A549 (cell line): ENCODE measurements around the gene ICOSLG. TPM values are rescaled to one million over a fixed set of nuclear protein-coding genes. Genes with fewer than 3 reads are reported as not detected.
"Not testable (repeated sequence)": the region's sequence is repeated elsewhere in the genome, so short reads cannot be mapped to it uniquely, and the experiment has no call there.

Experiments
- ATAC-seq, 2 experiments: fragments of 200-7000 bp in 1 of 2; fragments of >200 bp in 1 of 2; cut with Nextera tagmentation in 1 of 2; cut with Tn5 transposase in 1 of 2; 3 replicates each; pipeline versions ENCODE4 v1.8.0 to v1.9.1; 2018 to 2020; ENCODE audit warnings: mild to moderate bottlenecking in 1 of 2, moderate library complexity in 1 of 2
- CTCF ChIA-PET: fragments of 300-600 bp; sonication (Branson Sonifier 250); formaldehyde crosslinking; extraction: SDS; loops from one replicate; lab custom pipeline; 2021; ENCODE audit warnings: antibody characterized with exemption, inconsistent platforms; lab: Yijun Ruan, JAX
- POLR2A ChIA-PET: fragments of 350-600 bp; formaldehyde crosslinking; extraction: SDS; loops from one replicate; lab custom pipeline; 2021; ENCODE audit warnings: antibody characterized with exemption, inconsistent platforms; lab: Yijun Ruan, JAX
- DNase-seq, 2 experiments: peaks; one replicate each; pipeline versions ENCODE4 v3.0.0 to v3.0.0-alpha.2; 2011 to 2016; ENCODE audit warnings: low read depth in 1 of 2, low spot score in 1 of 2
- FAIRE-seq: peaks from 2 replicates; lab custom pipeline; 2011; peaks lifted over from hg19 to GRCh38; lab: Jason Lieb, UNC
- H3K27ac ChIP-seq, 2 experiments: fragments of >200 bp; sonication (Bioruptor Twin); formaldehyde crosslinking; 3 replicates each; pipeline ENCODE4 v1.5.1; 2016 to 2017
- H3K4me1 ChIP-seq: fragments of >200 bp; sonication (Bioruptor Twin); formaldehyde crosslinking; 3 replicates; pipeline ENCODE4 v1.6.1; 2016
- H3K4me2 ChIP-seq: fragments of >200 bp; sonication (Bioruptor Twin); formaldehyde crosslinking; 3 replicates; pipeline ENCODE4 v1.6.1; 2016
- H3K4me3 ChIP-seq: fragments of >200 bp; sonication (Bioruptor Twin); formaldehyde crosslinking; 3 replicates; pipeline ENCODE4 v1.5.1; 2016
- H3K9me3 ChIP-seq: fragments of >200 bp; sonication (Bioruptor Twin); formaldehyde crosslinking; 3 replicates; pipeline ENCODE4 v1.6.1; 2016
- CBX2 ChIP-seq: fragments of 200-600 bp; sonication (generic); IDR thresholded peaks from 2 replicates; pipeline ENCODE4 v1.6.1; 2016; ENCODE audit warnings: low read depth, mild to moderate bottlenecking, borderline replicate concordance
- CBX8 ChIP-seq: fragments of 200-600 bp; sonication (generic); IDR thresholded peaks from 2 replicates; pipeline ENCODE4 v1.6.1; 2016
- CTCF ChIP-seq: fragments of >200 bp; sonication (Bioruptor Twin); formaldehyde crosslinking; IDR thresholded peaks from 3 replicates; pipeline ENCODE4 v1.5.1; 2016
- EHMT2 ChIP-seq: fragments of 200-600 bp; sonication (generic); IDR thresholded peaks from 2 replicates; pipeline ENCODE4 v1.6.1; 2016; ENCODE audit warnings: antibody characterized with exemption, low read depth, mild to moderate bottlenecking, moderate library complexity
- EP300 ChIP-seq, 2 experiments: fragments of >200 bp; sonication (Bioruptor Twin); formaldehyde crosslinking; IDR thresholded peaks; 2 replicates in 1 of 2; 3 replicates in 1 of 2; pipeline ENCODE4 v1.6.1; 2016 to 2017
- ESRRA ChIP-seq: fragments of 150-350 bp; IDR thresholded peaks from 2 replicates; pipeline ENCODE4 v1.6.1; 2014; ENCODE audit warnings: mild to moderate bottlenecking, low read length, borderline replicate concordance
- FOSB ChIP-seq: fragments of 250-450 bp; sonication (Bioruptor Pico); IDR thresholded peaks from 2 replicates; pipeline ENCODE4 v1.5.0; 2020; ENCODE audit warnings: mild to moderate bottlenecking, moderate library complexity
- HOXA7 ChIP-seq: fragments of 250-450 bp; sonication (Bioruptor Pico); IDR thresholded peaks from 2 replicates; pipeline ENCODE4 v1.5.0; 2020; ENCODE audit warnings: mild to moderate bottlenecking, moderate library complexity
- JUNB ChIP-seq: fragments of >200 bp; sonication (Bioruptor Twin); formaldehyde crosslinking; IDR thresholded peaks from 2 replicates; pipeline ENCODE4 v1.6.1; 2016
- KDM5A ChIP-seq: fragments of 200-600 bp; sonication (generic); IDR thresholded peaks from 2 replicates; pipeline ENCODE4 v1.6.1; 2016; ENCODE audit warnings: antibody characterized with exemption, mild to moderate bottlenecking
- MAZ ChIP-seq: fragments of 150-350 bp; IDR thresholded peaks from 2 replicates; pipeline ENCODE4 v1.6.1; 2014; ENCODE audit warnings: antibody characterized with exemption, low read depth, low read length, borderline replicate concordance
- MYC ChIP-seq: IDR thresholded peaks from 2 replicates; pipeline ENCODE4 v1.6.1; 2012; ENCODE audit warnings: mild to moderate bottlenecking, inconsistent platforms, low read length, improper control_type of control experiment, borderline replicate concordance
- PHF8 ChIP-seq: fragments of 200-600 bp; sonication (generic); IDR thresholded peaks from 2 replicates; pipeline ENCODE4 v1.6.1; 2016; ENCODE audit warnings: low read depth, mild to moderate bottlenecking, antibody characterized with exemption, moderate library complexity, borderline replicate concordance
- RAD21 ChIP-seq, 2 experiments: fragments of >200 bp in 1 of 2; sonication (Bioruptor Twin) in 1 of 2; formaldehyde crosslinking in 1 of 2; IDR thresholded peaks in 1 of 2; conservative IDR thresholded peaks in 1 of 2; 2 replicates in 1 of 2; 3 replicates in 1 of 2; pipeline ENCODE4 v1.6.1; 2012 to 2018; ENCODE audit warnings: inconsistent platforms in 1 of 2
- RARB ChIP-seq: fragments of 250-450 bp; sonication (Bioruptor Pico); IDR thresholded peaks from 2 replicates; pipeline ENCODE4 v1.8.0; 2021; ENCODE audit warnings: mild to moderate bottlenecking, moderate library complexity
- RCOR1 ChIP-seq: fragments of 150-350 bp; IDR thresholded peaks from 2 replicates; pipeline ENCODE4 v1.6.1; 2014; ENCODE audit warnings: antibody characterized with exemption, low read length, low read depth
- TFCP2L1 ChIP-seq: fragments of 250-450 bp; sonication (Bioruptor Pico); IDR thresholded peaks from 2 replicates; pipeline ENCODE4 v1.5.0; 2021; ENCODE audit warnings: mild to moderate bottlenecking
- USF2 ChIP-seq: fragments of 450-650 bp; IDR thresholded peaks from 2 replicates; pipeline ENCODE4 v1.6.1; 2014; ENCODE audit warnings: antibody characterized with exemption
- WGBS: methylation state at CpG from one replicate; pipeline ENCODE4 v1.1.6; 2017; ENCODE audit errors: missing lambda C conversion rate; 5-methylcytosine and 5-hydroxymethylcytosine counted together
- polyA plus RNA-seq, 4 experiments: library from polyadenylated mRNA; depleted of rRNA in 3 of 4; stranded (reverse); fragments of >200 nt; fragmentation: RNase III in 1 of 4; extraction: RNeasy Plus Mini Kit Qiagen cat#74134 plus additional on column Dnase treatment in 1 of 4; gene quantifications; 2 replicates in 3 of 4; 3 replicates in 1 of 4; pipeline ENCODE4 v1.2.3, GENCODE V29; 2011 to 2017

Gene ICOSLG
- polyA plus RNA-seq, 2 of the 4 experiments (the other 2 are of a cell fraction): 0.32 to 0.79 TPM

- TF ChIP-seq RAD21 (conservative IDR thresholded peaks at IDR 0.05 in 1 of 2, IDR thresholded peaks at IDR 0.05 in 1 of 2) (no peak), HOXA7 (CRISPR knock-in tag) (no peak), PHF8 (no peak)
- DNase-seq: no peak
- Histone ChIP-seq H3K27ac (no peak overlapping the region), H3K4me2 (no peak overlapping the region), H3K9me3 (no peaks in the 10 kb centered on the region), H3K4me1 (no peaks in the 10 kb centered on the region), H3K4me3 (no peak overlapping the region)
- ChIA-PET CTCF (no interaction called here), POLR2A (no interaction called here)
- 78% methylated on average over 11 of the region's 11 CpGs for WGBS
- ATAC-seq: no peak
- no peak for FAIRE-seq
These were observed 43.2 kb upstream of the ICOSLG start for GRCh38 chr21:44283948-44284347.

- H3K27ac ChIP-seq, POLR2A ChIA-PET, H3K4me2 ChIP-seq, H3K9me3 ChIP-seq, ATAC-seq, FAIRE-seq, CTCF ChIA-PET, DNase-seq, H3K4me1 ChIP-seq, H3K4me3 ChIP-seq: not testable (repeated sequence)
- 45% methylated on average over 9 of the region's 11 CpGs for WGBS
These were observed 42.6 kb upstream of the ICOSLG start for GRCh38 chr21:44283211-44283785.

GRCh38 chr21:44282370-44282769 is 41.6 kb upstream of the ICOSLG start:
- DNase-seq (no peak), FAIRE-seq (no peak)
- H3K4me2 ChIP-seq: no peak overlapping the region
- TF ChIP-seq HOXA7 (CRISPR knock-in tag) (no peak), KDM5A (no peak), MYC (no peak), RCOR1 (no peak), MAZ (no peak), RARB (CRISPR knock-in tag) (no peak), EP300 (IDR thresholded peaks at IDR 0.05) (no peak), EHMT2 (no peak), USF2 (no peak), ESRRA (no peak)
- TF ChIP-seq, all 56 proteins: peak for 0
- no peaks in the 10 kb centered on the region for H3K4me1 ChIP-seq
- no peak for ATAC-seq
- H3K27ac ChIP-seq: no peak overlapping the region
- CTCF ChIA-PET: no interaction called here
- no peaks in the 10 kb centered on the region for H3K9me3 ChIP-seq
- WGBS: 80% methylated on average over 1 of the region's 9 CpGs
- no peak overlapping the region for H3K4me3 ChIP-seq
- POLR2A ChIA-PET: no interaction called here

- Histone ChIP-seq H3K4me3 (no peak overlapping the region), H3K27ac (no peak overlapping the region), H3K4me2 (no peak overlapping the region), H3K4me1 (no peaks in the 10 kb centered on the region), H3K9me3 (no peaks in the 10 kb centered on the region)
- WGBS: 80% methylated on average over 2 of the region's 9 CpGs
- ChIA-PET CTCF (no interaction called here), POLR2A (no interaction called here)
- TF ChIP-seq TFCP2L1 (CRISPR knock-in tag) (no peak), CBX8 (no peak), FOSB (CRISPR knock-in tag) (no peak), JUNB (no peak), CBX2 (no peak), CTCF (no peak)
- ATAC-seq: no peak
- no peak for FAIRE-seq
- DNase-seq: no peak
These were observed 41.1 kb upstream of the ICOSLG start for GRCh38 chr21:44281801-44282200.
